OCI-LY3 (cell line): Measurements from ENCODE around the gene MKLN1.

Source experiments
- H2AFZ ChIP-seq: fragments of 200-600, 300-600 bp; shearing (Covaris generic); 2 replicates; pipeline ENCODE4 v1.6.0; 2014; ENCODE audit warnings: antibody characterized with exemption, low read depth, low read length
- H3K27ac ChIP-seq: fragments of 200-600, 300-600 bp; sonication (generic); 2 replicates; pipeline ENCODE4 v1.5.1; 2014; ENCODE audit warnings: mild to moderate bottlenecking, low read length, moderate library complexity, mixed read lengths
- H3K27me3 ChIP-seq: fragments of 200-600, 300-600 bp; sonication (generic); 2 replicates; pipeline ENCODE4 v1.6.1; 2014; ENCODE audit warnings: low read depth, low read length, mixed read lengths
- H3K36me3 ChIP-seq: fragments of 200-600, 300-600 bp; sonication (generic); replicated peaks from 2 replicates; pipeline ENCODE3; 2014; ENCODE audit warnings: low read depth, low read length, mixed read lengths
- H3K4me1 ChIP-seq: fragments of 300-600, 200-600 bp; sonication (generic); 2 replicates; pipeline ENCODE4 v1.6.1; 2014; ENCODE audit warnings: low read length, mixed read lengths
- H3K4me2 ChIP-seq: fragments of 200-600, 300-600 bp; sonication (generic); 2 replicates; pipeline ENCODE4 v1.6.1; 2014; ENCODE audit warnings: low read length, mixed read lengths
- H3K4me3 ChIP-seq: fragments of 300-600, 200-600 bp; sonication (generic); 2 replicates; pipeline ENCODE4 v1.5.1; 2014; ENCODE audit warnings: antibody characterized with exemption, mild to moderate bottlenecking, low read length, moderate library complexity
- H3K79me2 ChIP-seq: fragments of 300-600, 200-600 bp; shearing (Covaris generic); 2 replicates; pipeline ENCODE4 v1.6.1; 2014; ENCODE audit warnings: mild to moderate bottlenecking, low read length, mixed read lengths
- H3K9ac ChIP-seq: fragments of 300-600, 200-600 bp; shearing (Covaris generic); 2 replicates; pipeline ENCODE4 v1.6.0; 2014; ENCODE audit warnings: mild to moderate bottlenecking, low read length, moderate library complexity
- H3K9me3 ChIP-seq: fragments of 200-600, 300-600 bp; shearing (Covaris generic); 2 replicates; pipeline ENCODE4 v1.6.1; 2014; ENCODE audit warnings: low read length, mixed read lengths; ENCODE audit not compliant: insufficient read depth
- H4K20me1 ChIP-seq: fragments of 200-600, 300-600 bp; sonication (generic); 2 replicates; pipeline ENCODE4 v1.6.1; 2016; ENCODE audit warnings: low read length, mixed read lengths; ENCODE audit not compliant: insufficient read depth
- CTCF ChIP-seq: fragments of 200-600, 300-600 bp; sonication (generic); IDR thresholded peaks from 2 replicates; pipeline ENCODE4 v1.5.1; 2014; ENCODE audit warnings: antibody characterized with exemption, low read length, low read depth
- EZH2phosphoT487 ChIP-seq: fragments of 200-600 bp; shearing (Covaris generic); IDR thresholded peaks from 2 replicates; pipeline ENCODE4 v1.6.1; 2018; ENCODE audit warnings: antibody characterized with exemption, mixed run types, low read depth

MKLN1 gene

GRCh38 chr7:131521651-131522163, 194.0 kb downstream of the MKLN1 start:
- no peak for TF ChIP-seq EZH2phosphoT487
- no peak for TF ChIP-seq CTCF
- H3K4me3 ChIP-seq: no peak overlapping the region
- no peaks in the 10 kb centered on the region for H3K27me3 ChIP-seq
- no peak overlapping the region for H3K4me2 ChIP-seq
- H3K9ac ChIP-seq: no peak overlapping the region
- H3K27ac ChIP-seq: no peak overlapping the region
- no peaks in the 10 kb centered on the region for H3K9me3 ChIP-seq
- peaks cover 7% of the 10 kb centered on the region for H3K4me1 ChIP-seq
- no peaks in the 10 kb centered on the region for H3K79me2 ChIP-seq
- H3K36me3 ChIP-seq: no peaks in the 10 kb centered on the region
- H2AFZ ChIP-seq: no peak overlapping the region
- no peaks in the 10 kb centered on the region for H4K20me1 ChIP-seq

DNA sequence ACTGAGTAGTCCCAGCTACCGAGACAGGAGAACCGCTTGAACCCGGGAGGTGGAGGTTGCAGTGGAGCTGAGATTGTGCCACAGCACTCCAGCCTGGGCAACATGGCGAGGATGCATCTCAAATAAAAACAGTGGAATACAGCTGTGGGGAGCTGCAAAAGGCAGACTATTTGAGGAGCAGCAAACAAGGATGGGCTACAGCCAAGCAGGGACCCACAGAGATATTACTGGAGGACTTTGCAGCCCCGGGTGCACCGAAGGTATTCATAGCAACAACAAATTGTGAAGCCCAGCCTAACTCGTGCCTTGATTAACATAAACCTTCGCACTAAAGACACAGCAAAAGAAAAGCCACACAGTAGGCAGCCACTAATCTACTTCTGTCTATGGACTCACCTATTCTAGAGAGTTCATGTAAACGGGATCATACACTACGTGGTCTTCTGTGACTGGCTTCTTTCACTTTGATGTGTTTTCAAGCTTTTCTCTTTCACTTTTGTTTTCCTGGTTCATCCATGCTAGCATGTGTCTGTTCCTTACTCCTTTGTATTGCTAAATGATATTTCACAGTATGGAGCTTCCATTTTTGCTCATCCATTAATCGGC, 194.8 kb downstream of the MKLN1 start:
- H3K9me3 ChIP-seq: no peaks in the 10 kb centered on the region
- peak overlapping the region; percentile 41 for H3K4me2 ChIP-seq
- no peaks in the 10 kb centered on the region for H4K20me1 ChIP-seq
- no peak overlapping the region for H3K27ac ChIP-seq
- no peaks in the 10 kb centered on the region for H3K79me2 ChIP-seq
- TF ChIP-seq CTCF (no peak), EZH2phosphoT487 (no peak)
- H2AFZ ChIP-seq: peak overlapping the region; percentile 10; the same call in 1 of the 2 replicates
- H3K9ac ChIP-seq: no peak overlapping the region
- H3K4me1 ChIP-seq: peaks cover 14% of the 10 kb centered on the region
- H3K27me3 ChIP-seq: no peaks in the 10 kb centered on the region
- H3K36me3 ChIP-seq: no peaks in the 10 kb centered on the region
- H3K4me3 ChIP-seq: no peak overlapping the region

DNA sequence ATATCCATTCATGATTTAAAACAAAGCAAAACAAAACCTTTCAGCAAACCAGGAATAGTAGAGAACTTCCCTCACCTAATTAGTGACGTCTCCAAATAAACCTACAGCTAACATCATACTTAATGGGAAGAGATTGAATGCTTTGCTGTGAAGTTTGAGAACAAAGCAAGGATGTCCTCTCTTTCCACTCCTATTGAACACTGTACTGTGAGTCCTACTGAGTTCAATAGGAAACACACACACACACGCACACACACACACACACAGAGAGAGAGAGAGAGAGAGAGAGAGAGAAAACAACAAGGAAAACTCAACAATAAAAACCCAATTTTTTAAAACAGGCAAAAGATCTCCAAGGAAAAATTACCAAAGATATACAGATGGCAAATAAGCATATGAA, 196.4 kb downstream of the MKLN1 start:
- no peaks in the 10 kb centered on the region for H3K9me3 ChIP-seq
- no peaks in the 10 kb centered on the region for H3K27me3 ChIP-seq
- no peaks in the 10 kb centered on the region for H4K20me1 ChIP-seq
- no peak overlapping the region for H3K4me3 ChIP-seq
- H3K4me1 ChIP-seq: peaks cover 26% of the 10 kb centered on the region
- no peak overlapping the region for H2AFZ ChIP-seq
- H3K4me2 ChIP-seq: no peak overlapping the region
- TF ChIP-seq CTCF: no peak
- H3K36me3 ChIP-seq: no peaks in the 10 kb centered on the region
- H3K27ac ChIP-seq: no peak overlapping the region
- H3K9ac ChIP-seq: no peak overlapping the region
- H3K79me2 ChIP-seq: no peaks in the 10 kb centered on the region

GRCh38 chr7:131524703-131525102, 197.0 kb downstream of the MKLN1 start:
- H2AFZ ChIP-seq: no peak overlapping the region
- H4K20me1 ChIP-seq: no peaks in the 10 kb centered on the region
- H3K9ac ChIP-seq: no peak overlapping the region
- H3K27ac ChIP-seq: no peak overlapping the region
- H3K9me3 ChIP-seq: no peaks in the 10 kb centered on the region
- peaks cover 26% of the 10 kb centered on the region for H3K4me1 ChIP-seq
- H3K79me2 ChIP-seq: no peaks in the 10 kb centered on the region
- TF ChIP-seq EZH2phosphoT487: no peak
- no peak for TF ChIP-seq CTCF
- no peak overlapping the region for H3K4me2 ChIP-seq
- H3K27me3 ChIP-seq: no peaks in the 10 kb centered on the region
- no peaks in the 10 kb centered on the region for H3K36me3 ChIP-seq
- H3K4me3 ChIP-seq: no peak overlapping the region
